HL-60 (cell line): Measurements from ENCODE around the gene CREB5.

Source experiments
- DNase-seq, 2 experiments: peaks; one replicate each; pipeline ENCODE4 v3.0.0-alpha.2; 2010 to 2020; ENCODE audit warnings: low read depth in 1 of 2, low spot score in 1 of 2
- H3K27ac ChIP-seq: fragments of 250-450 bp; sonication (Bioruptor Pico); replicated peaks from 2 replicates; pipeline ENCODE4 v1.5.1; 2020; ENCODE audit warnings: mild to moderate bottlenecking, moderate library complexity
- H3K27me3 ChIP-seq: fragments of 250-450 bp; sonication (Bioruptor Pico); 2 replicates; pipeline ENCODE4 v1.5.1; 2021; ENCODE audit warnings: mild to moderate bottlenecking, moderate library complexity; ENCODE audit not compliant: insufficient read depth, poor library complexity, severe bottlenecking
- H3K4me3 ChIP-seq: replicated peaks from 2 replicates; pipeline ENCODE4 v1.5.1; 2011; ENCODE audit warnings: mild to moderate bottlenecking, control low read depth, low read length; ENCODE audit not compliant: insufficient read depth
- CTCF ChIP-seq: IDR thresholded peaks from one replicate; pipeline ENCODE4 v1.5.1; 2011; ENCODE audit warnings: low read length, control low read depth, inconsistent platforms; ENCODE audit not compliant: insufficient read depth
- GABPA ChIP-seq: IDR thresholded peaks from 2 replicates; pipeline ENCODE4 v1.6.1; 2012; ENCODE audit warnings: low read depth
- POLR2AphosphoS5 ChIP-seq: IDR thresholded peaks from 2 replicates; pipeline ENCODE4 v1.6.1; 2012; ENCODE audit warnings: low read depth
- REST ChIP-seq: IDR thresholded peaks from 2 replicates; pipeline ENCODE4 v1.6.1; 2012; ENCODE audit warnings: low read depth; ENCODE audit not compliant: insufficient replicate concordance
- SPI1 ChIP-seq: IDR thresholded peaks from 2 replicates; pipeline ENCODE4 v1.6.1; 2012; ENCODE audit warnings: low read depth, mild to moderate bottlenecking, borderline replicate concordance
- long read RNA-seq: library from polyadenylated mRNA; unstranded; transcript quantifications from one replicate; pipeline ENCODE4 v2.0.0, GENCODE V29; 2020

CREB5 gene
- long read RNA-seq, partial matches to known transcripts = 1 of 3 reads
- long read RNA-seq, other reads (novel, unspliced or antisense) = 2 of 3 reads

- DNase-seq = no peak
- Histone ChIP-seq H3K4me3 (no peak within 1 kb of the TSS), H3K27me3 (peaks cover 62% of the 10 kb centered on the region), H3K27ac (no peak within 1 kb of the TSS)
- no peak for TF ChIP-seq CTCF
- no peak for TF ChIP-seq GABPA
- no peak for TF ChIP-seq SPI1
- TF ChIP-seq REST = no peak
- no peak for TF ChIP-seq POLR2AphosphoS5
Observed at GRCh38 chr7:28411876-28412662, at the start of gene CREB5. CREB5 (plus strand) TSS chr7:28412518; CDS start chr7:28412915, 397 bp downstream.

GRCh38 chr7:28362812-28363211, 49.5 kb upstream of the CREB5 start:
- Histone ChIP-seq H3K27me3 (no peaks in the 10 kb centered on the region), H3K27ac (no peak overlapping the region), H3K4me3 (no peak overlapping the region)
- no peak for DNase-seq
- TF ChIP-seq CTCF (no peak), GABPA (no peak), REST (no peak), POLR2AphosphoS5 (no peak), SPI1 (no peak)

GRCh38 chr7:28364082-28364481, 48.2 kb upstream of the CREB5 start:
- TF ChIP-seq GABPA (no peak), POLR2AphosphoS5 (no peak), CTCF (no peak), REST (no peak)
- Histone ChIP-seq H3K4me3 (no peak overlapping the region), H3K27me3 (no peaks in the 10 kb centered on the region), H3K27ac (no peak overlapping the region)
- no peak for DNase-seq
